Measurements from ENCODE around the gene NUP58.
"Not testable (repeated sequence)": the region's sequence is repeated elsewhere in the genome, so short reads cannot be mapped to it uniquely, and the experiment has no call there.

The NUP58 gene

GRCh38 chr13:25306671-25307464, 5.4 kb downstream of the NUP58 start:
- no peak for DNase-seq

GRCh38 chr13:25310891-25311290, 9.5 kb downstream of the NUP58 start:
- DNase-seq, result no peak

DNA sequence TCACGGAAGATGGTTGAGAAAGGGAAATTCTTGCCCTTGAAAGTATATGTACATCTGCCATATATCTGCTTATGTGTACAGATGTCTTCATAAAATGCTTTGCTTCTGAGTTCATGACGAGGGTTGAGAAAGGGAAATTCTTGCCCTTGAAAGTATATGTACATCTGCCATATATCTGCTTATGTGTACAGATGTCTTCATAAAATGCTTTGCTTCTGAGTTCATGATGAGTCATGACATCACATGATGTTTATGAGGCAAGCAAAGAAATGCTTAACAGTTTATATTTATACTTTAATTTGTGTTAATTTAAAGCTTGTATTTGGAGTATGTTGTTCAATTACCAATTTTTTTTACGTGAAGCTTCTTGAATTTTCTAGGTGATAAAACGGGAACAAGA, 17.5 kb downstream of the NUP58 start:
- not testable (repeated sequence) for DNase-seq

GRCh38 chr13:25319771-25320170, 18.3 kb downstream of the NUP58 start:
- no peak for DNase-seq

DNA sequence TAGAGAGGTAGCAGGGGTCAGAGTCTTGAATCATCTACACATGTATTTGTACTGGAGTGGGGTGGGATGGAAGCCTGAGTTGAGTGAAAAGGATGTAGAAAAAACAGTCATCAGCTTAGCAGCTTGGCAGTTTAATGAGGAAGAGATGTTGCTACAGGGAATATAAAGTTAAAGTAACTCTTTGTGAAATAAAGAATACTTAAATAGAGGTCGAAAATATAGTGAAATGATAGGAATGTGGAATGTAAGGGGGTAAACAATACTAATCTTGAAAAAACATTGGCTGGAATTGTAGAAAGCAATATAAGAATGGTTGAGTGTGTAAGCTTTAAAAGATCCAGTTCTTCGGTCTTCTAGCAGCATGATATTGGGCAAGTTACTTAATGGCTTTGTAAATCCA, 22.7 kb downstream of the NUP58 start:
- no peak for DNase-seq

DNA sequence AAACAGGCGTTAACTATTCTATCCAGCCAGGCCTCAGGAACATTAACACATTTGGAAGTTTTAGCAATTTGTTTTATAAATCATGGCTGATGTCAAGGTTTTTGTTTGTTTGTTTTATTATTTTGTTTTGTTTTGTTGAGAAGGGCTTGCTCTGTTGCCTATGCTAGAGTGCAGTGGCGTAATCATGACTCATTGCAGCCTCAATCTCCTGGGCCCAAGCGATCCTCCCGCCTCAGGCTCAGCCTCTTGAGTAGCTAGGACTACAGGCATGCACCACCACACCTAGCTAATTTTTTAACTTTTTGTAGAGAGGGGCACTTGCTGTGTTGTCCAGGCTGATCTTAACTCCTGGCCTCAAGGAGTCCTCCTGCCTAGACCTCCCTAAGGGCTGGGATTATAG, 28.3 kb downstream of the NUP58 start:
- DNase-seq, result no peak

- DNase-seq, result no peak
Observed at GRCh38 chr13:25330541-25330940, 29.1 kb downstream of the NUP58 start.

DNA sequence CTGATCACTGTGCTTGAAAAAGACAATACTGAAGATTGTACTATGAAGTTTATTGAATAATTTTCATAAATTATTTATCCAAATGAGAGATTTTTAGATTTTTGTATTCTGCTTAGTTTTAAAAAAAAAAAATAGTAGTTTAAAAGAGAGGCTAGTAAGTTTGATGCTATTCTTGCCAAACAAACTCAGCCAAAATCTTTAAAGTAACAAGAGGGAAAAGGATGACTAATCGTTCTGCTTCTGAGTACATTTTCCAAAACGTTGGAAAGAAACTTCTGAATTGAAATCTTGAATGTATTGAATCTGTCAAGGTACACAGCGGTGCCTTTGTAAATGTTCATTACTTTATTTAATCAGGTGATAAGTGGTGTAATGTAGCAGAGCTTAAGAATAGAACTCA, 34.4 kb downstream of the NUP58 start:
- no peak for DNase-seq

GRCh38 chr13:25345576-25345975, 44.2 kb downstream of the NUP58 start:
- DNase-seq, result no peak

GRCh38 chr13:25347151-25347550, 45.7 kb downstream of the NUP58 start:
- DNase-seq, result no peak

DNA sequence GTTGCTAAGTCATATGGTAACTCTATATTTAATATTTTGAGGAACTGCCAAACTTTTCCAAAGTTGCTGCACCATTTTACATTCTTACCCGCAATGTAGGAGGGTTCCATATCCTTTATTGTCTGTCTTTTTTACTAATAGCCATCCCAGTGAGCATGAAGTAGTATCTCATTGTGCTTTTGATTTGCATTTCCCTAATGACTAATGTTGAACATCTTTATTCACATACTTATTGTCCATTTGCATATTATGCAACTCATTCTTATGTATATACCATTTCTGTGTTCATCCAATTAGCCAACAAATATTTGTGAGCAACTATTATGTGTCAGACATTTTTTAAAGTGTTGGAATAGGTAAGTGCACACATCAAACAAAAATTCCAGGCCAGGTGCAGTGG, 50.0 kb downstream of the NUP58 start:
- no peak for DNase-seq

DNA sequence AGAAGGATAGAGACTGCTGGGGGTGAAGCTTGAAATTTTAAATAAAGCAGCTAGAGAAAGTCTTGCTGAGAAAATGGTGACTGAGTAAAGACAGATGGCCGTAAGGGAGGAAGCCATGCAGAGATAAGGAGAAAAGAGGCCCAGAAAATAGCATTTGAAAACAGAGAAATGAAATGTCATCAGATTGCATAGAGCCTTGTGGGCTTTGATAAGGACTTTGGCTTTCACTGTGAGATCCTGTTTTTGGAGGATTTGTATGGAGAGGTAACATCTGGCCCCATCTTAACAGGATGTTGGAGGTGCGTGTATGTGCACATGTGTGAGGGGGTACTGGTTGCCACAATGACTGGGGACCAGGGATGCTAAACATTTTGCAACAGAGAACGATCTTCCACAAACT, 50.8 kb downstream of the NUP58 start:
- DNase-seq, result no peak

GRCh38 chr13:25352806-25353205, 51.4 kb downstream of the NUP58 start:
- no peak for DNase-seq

- no peak for DNase-seq
Observed at GRCh38 chr13:25353344-25353743, 51.9 kb downstream of the NUP58 start.

GRCh38 chr13:25354377-25354776, 53.0 kb downstream of the NUP58 start:
- no peak for DNase-seq

GRCh38 chr13:25360443-25360842, 59.0 kb downstream of the NUP58 start:
- DNase-seq, result not testable (repeated sequence)

DNA sequence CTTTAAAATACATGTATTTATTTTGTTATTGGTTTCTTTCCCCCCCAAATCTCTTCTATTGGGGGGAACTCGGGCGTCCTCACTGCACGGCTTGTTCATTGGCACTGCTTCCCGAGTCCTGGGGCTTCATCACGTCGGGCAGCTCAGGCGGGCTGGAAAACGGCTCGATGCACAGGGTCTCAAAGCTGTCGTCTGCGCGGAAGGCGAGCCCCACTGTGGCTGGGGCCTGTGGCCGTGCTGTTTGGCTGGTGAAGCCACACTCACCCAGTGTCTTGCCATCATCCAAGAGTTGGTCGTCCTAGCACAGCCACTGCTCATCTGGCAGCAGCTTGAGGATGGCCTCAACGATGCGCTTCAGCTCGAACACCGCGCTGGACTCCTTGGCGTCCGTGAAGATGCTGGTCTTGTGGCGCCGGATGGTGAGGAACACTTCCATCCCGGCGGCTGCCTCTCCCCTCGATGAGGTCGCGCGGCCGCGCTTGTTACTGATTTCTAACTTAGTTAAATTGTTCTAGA, 64.4 kb downstream of the NUP58 start:
- no peak for DNase-seq

- DNase-seq, result no peak
Observed at GRCh38 chr13:25371158-25371874, 69.9 kb downstream of the NUP58 start.

GRCh38 chr13:25371875-25372283, 70.5 kb downstream of the NUP58 start, which contains the start of gene ATP8A2:
Gene ATP8A2 (plus strand): TSS chr13:25371974. CDS start chr13:25372213, 239 bp downstream.
- DNase-seq, result no peak

DNA sequence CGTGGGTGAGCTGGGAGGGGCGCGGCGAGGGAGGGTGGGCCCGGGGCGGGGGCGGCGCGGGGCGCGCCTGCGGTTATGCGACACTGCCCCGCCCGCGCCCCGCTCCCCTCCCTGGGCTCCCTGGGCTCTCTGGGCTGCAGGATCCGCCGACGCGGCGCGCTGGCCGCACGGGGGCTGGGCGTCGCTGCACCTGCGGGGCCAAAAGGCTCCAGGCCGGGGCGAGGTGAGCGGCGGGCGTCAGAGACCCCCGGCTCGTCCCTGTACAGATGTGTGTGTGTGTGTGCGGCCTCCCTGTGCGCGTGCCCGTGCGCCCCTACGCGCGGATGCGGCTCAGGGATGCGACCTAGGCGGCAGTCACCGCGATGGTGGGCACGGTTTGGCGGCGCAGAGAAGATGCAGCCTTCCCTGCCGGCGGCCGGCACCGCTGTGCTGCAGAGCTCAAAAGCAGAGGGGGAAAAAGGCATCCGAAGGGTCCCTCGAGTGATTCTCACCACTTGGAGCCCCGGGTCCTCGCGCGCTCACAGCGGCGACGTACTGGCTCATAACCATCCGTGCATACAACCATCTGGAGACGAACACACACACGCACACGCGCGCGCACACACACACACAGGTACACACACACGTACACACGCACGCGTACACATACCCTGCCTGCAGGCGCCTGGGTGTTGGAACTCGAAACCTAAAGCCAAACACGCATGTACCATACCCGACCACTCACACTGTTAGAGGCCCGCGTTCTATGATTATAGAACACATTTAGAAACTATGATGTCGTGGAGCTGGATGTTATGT, 71.1 kb downstream of the NUP58 start:
- no peak for DNase-seq

GRCh38 chr13:25375727-25376358, 74.4 kb downstream of the NUP58 start:
- DNase-seq, result peak; percentile 53 to 62

DNA sequence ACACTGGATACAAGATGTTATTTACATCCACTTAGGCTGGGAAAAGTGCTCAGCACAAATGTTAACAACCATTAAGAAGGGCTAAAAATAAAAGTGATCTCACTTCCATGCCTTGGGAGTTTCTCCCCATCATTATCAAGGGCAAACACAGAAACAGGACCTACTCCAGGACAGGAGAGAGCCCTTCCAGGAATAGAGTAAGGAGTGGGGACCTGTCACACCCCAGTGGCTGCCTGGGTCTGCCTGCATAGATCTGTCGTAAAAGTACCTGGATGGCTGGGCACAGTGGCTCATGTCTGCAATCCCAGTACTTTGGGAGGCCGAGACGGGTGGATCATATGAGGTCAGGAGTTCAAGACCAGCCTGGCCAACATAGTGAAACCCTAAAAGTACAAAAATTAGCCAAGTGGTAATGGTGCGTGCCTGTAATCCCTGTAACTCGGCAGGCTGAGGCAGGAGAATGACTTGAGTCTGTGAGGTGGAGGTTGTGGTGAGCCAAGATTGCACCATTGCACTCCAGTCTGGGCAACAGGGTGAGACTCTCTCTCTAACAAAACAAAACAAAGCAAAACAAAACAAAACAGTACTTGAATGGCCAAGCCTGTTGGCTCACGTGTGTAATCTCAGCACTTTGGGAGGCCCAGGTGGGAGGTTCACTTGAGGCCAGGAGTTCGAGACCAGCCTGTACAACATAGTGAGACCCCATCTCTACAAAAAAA, 76.0 kb downstream of the NUP58 start:
- DNase-seq, result no peak
